Epithelial cell of esophagus (primary cell): Measurements from ENCODE around the gene CLDN4.

Experiments used
- DNase-seq: peaks from one replicate; pipeline ENCODE4 v3.0.0; 2010; ENCODE audit warnings: low read depth
- H3K4me3 ChIP-seq: 2 replicates; pipeline ENCODE4 v1.5.1; 2011; ENCODE audit warnings: mild to moderate bottlenecking, low read length, control low read depth
- TF ChIP-seq, protein P1 (sequence below): IDR thresholded peaks from 2 replicates; pipeline ENCODE4 v1.5.1; 2011; ENCODE audit warnings: low read depth, mild to moderate bottlenecking, low read length, control low read depth, inconsistent platforms; ENCODE audit not compliant: insufficient read depth; ENCODE audit errors: missing control alignments

Gene CLDN4

GRCh38 chr7:73869011-73869798 is 38.4 kb downstream of the CLDN4 start:
- DNase-seq: no peak
- TF ChIP-seq, protein P1, sequence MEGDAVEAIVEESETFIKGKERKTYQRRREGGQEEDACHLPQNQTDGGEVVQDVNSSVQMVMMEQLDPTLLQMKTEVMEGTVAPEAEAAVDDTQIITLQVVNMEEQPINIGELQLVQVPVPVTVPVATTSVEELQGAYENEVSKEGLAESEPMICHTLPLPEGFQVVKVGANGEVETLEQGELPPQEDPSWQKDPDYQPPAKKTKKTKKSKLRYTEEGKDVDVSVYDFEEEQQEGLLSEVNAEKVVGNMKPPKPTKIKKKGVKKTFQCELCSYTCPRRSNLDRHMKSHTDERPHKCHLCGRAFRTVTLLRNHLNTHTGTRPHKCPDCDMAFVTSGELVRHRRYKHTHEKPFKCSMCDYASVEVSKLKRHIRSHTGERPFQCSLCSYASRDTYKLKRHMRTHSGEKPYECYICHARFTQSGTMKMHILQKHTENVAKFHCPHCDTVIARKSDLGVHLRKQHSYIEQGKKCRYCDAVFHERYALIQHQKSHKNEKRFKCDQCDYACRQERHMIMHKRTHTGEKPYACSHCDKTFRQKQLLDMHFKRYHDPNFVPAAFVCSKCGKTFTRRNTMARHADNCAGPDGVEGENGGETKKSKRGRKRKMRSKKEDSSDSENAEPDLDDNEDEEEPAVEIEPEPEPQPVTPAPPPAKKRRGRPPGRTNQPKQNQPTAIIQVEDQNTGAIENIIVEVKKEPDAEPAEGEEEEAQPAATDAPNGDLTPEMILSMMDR: no peak
- no peak overlapping the region for H3K4me3 ChIP-seq

GRCh38 chr7:73870041-73870492 is 39.3 kb downstream of the CLDN4 start:
- H3K4me3 ChIP-seq: no peak overlapping the region
- TF ChIP-seq, protein P1: no peak
- DNase-seq: no peak

GRCh38 chr7:73871163-73872011 is 40.6 kb downstream of the CLDN4 start:
- H3K4me3 ChIP-seq: no peak overlapping the region
- TF ChIP-seq, protein P1: no peak
- DNase-seq: no peak

GRCh38 chr7:73872056-73872908 is 41.5 kb downstream of the CLDN4 start:
- no peak for DNase-seq
- TF ChIP-seq, protein P1: no peak
- no peak overlapping the region for H3K4me3 ChIP-seq

GRCh38 chr7:73876361-73876760 is 45.6 kb downstream of the CLDN4 start:
- TF ChIP-seq, protein P1: no peak
- no peak for DNase-seq
- H3K4me3 ChIP-seq: no peak overlapping the region

DNA sequence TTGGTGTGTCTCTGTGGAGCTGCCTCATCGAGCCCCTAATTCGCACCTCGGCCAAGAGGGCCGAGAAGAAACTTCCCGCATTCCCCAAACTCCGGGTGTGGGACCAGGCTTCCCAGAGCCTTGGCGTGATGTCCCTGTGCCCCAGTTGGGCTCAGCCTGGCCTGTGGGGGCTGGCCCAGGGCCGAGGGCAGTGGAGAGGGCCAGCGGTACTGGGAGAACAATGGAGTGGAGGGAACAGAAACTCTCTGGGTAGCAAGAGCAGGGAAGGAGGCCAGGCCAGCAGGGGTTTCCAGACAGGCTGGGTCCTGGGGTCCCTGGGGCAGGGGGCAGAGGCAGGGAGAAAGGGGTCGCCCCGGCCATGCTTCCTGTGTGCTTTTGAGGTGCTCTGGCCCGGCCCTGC is 46.2 kb downstream of the CLDN4 start:
- DNase-seq: no peak
- no peak overlapping the region for H3K4me3 ChIP-seq
- TF ChIP-seq, protein P1: no peak
